CD1c-positive myeloid dendritic cell (primary cell): ENCODE measurements around the gene APBA3.

ENCODE experiments used
- DNase-seq: peaks from one replicate; pipeline ENCODE4 v3.0.0-alpha.2; 2016; ENCODE audit errors: extremely low spot score

The APBA3 gene

DNA sequence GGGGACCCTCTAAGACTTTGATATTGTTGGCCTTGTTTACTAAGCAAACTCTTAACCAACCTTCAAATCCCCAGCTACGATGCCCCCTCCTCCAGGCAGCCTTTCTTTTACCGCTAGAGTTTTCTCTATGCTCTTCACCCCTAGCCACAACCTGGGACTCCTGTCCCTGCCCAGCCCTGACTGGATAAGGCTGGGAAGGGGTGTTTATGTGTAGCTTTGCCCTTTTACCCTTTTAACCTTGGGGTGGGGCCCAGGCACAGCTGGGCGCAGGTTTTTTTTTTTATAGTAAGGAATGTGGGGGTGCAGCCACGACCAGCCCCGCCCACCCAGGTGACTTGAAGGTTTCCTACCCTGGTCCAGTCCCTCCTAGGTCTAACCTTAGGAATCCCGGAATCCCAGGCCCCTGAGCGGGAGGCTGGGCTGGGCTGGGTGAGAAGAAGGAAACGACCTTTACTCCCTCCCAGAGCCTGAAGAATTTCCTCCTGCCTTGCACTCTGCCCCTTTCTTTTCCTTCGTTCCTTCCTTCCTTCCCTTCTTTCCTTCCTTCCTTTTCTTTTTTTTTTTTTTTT lies 41.1 kb downstream of the APBA3 start:
- DNase-seq, result no peak

DNA sequence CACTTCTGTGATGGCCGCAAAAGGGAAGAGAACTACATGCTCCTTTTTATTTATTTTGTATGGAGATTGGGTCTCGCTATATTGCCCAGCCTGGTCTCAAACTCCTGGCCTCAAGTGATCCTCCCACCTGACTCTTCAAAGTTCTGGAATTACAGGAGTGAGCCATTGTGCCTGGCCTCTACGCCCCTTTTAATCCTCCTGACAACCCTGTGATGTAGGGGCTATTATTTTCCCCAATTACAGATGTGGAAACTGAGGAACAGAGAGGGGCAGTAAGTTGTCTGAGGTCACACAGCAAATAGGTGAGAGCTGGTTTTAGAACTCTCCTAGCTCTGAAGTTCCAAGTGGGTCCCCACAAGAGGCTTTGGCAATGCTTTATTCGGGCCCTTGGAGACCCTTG lies 41.6 kb downstream of the APBA3 start:
- no peak for DNase-seq

DNA sequence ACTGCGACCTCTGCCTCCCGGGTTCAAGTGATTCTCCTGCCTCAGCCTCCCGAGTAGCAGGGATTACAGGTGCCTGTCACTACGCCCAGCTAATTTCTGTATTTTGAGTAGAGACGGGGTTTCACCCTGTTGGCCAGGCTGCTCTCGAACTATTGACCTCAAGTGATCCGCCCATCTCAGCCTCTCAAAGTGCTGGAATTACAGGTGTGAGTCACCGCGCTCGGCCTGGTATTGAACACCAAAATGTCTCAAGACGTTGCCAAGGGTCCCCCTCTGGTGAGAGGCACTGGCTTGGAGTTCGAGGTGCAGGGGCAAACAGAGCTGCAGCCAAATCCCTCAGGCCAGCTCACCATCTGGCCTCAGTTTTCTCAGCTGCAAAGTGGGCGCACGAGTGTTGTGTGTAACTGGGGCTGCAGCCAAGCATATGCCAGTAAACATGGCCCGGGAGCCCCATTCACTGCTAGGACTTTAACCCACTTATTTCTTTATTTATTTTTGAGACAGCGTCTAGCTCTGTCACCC lies 45.3 kb downstream of the APBA3 start:
- no peak for DNase-seq

DNA sequence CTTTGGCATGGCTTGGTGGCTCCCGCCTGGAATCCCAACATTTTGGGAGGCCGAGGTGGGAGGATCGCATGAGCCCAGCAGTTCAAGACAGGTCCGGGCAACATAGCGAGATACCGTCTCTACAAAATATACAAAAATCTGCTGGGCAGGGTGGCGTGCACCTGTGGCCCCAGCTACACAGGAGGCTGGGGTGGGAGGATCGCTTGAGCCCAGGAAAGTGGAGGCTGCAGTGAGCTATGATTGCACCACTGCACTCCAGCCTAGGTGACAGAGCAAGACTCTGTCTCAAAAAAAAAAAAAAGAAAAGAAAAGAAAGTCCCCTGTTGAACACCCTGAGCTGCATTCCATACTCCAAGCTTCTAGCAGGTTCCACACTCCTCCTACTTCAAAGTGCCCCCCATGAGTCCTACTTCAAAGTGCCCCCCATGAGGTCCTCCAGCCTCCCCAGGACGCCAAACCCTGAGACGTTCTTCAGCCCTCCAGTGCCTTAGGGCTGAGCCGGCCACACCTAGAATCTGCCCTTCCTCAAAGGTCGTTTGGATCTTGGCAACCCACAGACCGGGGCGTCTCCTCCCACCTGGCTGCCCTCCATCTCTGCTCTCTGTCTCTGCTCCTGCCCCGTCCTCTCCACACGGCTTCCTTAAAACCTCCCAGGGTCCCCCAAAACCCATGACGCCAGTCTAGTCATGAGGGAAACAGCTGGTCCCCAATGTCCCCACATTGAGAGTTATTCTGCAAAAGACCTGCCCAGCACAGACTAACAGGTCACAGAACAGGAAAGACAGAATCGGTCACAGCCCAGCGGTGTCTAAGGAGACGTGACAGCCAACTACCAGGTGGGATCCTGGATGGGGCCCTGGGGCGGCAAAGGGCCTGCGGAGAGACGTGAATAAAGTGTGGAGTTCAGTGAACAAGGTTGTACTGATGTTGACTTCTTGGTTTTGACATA lies 48.6 kb downstream of the APBA3 start:
- no peak for DNase-seq

DNA sequence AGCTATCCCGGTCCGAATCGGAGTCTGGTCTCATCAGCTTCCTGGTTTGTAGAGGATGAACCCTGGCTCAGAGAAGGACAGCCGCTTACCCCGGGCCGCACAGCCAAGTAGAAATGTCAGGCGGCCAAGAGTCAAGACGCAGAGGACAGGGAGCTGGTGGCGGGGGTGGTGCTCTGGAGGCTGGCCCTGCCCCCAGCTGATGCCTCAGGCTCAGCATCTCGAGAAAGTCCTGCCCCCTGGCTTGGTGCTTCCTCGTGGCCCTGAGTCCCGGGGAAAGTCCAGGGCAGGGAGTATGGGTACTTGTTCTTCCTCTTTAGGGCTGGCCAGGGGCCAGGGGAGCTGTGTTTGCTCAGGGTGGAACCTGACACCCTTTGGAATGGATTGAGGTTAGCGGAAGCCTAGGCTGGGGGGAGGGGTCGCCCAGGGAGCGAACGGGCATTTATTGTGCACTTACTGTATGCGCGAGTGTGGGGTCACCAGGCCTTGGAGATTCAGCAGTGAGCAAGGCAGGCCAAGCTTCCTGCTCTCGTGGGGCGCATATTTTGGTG lies 51.2 kb downstream of the APBA3 start:
- peak; percentile 95 for DNase-seq

DNA sequence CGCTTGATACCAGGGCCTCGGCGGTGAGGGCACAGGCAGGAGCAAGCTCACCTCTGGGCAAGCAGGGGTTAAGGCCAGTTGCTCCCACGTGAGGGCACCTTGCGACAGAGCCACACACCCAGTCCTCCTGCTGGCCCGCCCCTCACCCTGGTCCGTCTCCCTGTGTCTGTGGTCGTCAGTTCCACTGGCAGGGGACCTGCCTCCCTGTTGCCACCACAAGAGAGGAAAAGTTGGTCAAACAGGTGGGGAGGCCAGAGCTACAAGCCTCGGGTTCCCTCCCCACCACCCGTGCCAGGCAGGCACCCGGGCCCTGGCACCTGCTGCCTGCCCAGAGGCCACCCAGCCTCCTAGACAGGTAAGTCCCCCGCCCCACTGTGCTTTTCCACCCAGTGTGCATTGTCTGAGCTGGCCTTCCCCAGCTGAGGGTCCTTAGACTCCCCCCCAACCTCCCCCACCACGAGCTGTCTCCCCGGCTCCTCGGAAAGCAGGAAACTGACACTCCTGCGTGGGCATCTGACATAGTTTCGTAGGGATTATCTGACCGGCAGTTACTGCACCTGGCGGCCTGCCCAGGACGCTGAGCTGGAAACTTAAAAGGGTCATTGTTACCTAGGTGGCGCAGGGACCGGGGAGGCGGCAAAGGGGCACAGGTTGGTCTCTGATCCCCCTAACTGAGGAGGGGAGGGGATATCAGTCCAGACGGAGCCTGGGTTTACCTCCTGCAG lies 53.1 kb downstream of the APBA3 start, which contains the start of gene TJP3:
Gene TJP3 (plus strand): TSS at position 178 of the 725 bp plus-strand sequence. CDS start 20,049 bp downstream, outside the sequence.
- no peak for DNase-seq

DNA sequence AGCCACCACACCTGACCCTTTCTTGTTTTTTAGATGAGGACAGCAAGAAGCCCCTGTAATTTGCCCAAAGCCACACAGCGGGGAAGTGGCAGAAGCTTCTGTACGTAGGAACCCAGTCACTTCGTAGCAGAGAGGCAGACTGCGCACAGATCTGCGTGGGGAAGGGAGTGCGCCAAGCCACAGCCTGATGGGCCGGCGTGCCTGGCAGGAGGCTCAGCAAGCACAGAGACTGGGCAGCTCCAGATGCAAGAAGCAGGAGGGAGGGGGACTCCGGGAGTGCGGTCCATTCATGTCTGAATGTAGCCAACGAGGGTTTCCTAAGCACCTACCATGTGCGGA lies 53.7 kb downstream of the APBA3 start:
- DNase-seq, result no peak

DNA sequence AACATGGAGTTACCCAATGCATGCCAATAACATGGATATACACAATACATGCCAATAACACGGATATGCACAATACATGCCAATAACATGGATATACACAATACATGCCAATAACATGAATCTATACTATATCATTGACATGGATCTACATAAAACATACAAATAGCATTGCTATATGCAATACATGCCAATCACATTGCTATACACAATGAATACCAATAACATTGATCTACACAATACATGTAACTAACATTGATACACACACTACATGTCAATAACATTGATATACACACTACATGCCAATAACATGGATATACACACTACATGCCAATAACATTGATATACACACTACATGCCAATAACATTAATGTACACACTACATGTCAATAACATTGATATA lies 60.3 kb downstream of the APBA3 start:
- DNase-seq, result no peak
